Activated naive CD8-positive, alpha-beta T cell treated with anti-CD3 and anti-CD28 coated beads, Interleukin-2, amount 50 U/mL, for 16 hours (primary cell): ENCODE data around the gene PDE6D.

Experiments
- DNase-seq: peaks from one replicate; pipeline ENCODE4 v3.0.0-alpha.2; 2020; ENCODE audit warnings: low read depth, low spot score

The PDE6D gene

DNA sequence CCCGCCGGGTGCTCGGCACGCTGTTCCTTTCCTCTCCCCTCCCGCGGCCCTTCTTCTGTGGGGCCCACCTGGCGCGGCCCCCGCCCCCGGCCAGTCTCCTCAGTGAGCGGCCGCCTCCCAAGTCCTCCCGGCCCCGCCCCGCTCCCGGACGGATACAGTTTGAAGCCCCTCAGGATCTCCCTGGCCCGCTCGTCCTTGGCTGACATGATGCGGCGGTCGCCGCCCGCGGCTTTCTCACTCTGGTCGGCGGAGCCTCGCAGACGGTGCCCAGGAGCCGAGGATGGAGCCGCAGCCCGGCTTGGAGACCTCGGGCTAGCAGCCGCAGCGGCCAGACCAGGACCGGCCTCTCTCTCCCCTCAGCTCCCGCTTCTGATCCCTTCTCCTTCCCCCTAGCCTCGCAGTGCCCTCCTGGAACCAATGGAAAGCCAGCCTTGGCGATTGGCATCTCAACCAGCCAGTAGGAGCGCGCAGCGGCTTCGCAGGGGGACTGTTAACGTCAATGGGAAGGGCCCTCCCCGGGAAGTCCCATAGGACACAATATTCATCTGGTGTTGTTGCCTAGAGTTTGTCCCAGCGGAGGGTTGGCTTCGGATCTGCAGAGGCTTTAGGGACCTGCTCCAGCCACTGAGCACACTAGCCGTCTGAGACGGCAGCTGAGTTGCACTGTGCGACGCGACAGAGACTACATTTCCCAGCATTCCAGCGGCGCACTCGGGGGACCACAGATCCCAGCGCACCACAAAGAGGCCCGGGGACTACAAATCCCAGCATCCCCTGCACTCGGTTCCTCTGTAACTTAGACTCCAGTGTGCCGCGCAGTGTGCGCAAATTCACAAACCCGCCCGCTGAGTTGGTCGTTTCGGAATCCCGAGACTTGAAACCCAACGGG is at the start of gene PDE6D:
TSS of gene PDE6D (minus strand) at position 374 of the 889 bp plus-strand sequence. CDS start at position 206, 168 bp downstream.
- peak; percentile 87 for DNase-seq

- no peak for DNase-seq
Observed at GRCh38 chr2:231821908-231822307, 40.8 kb upstream of the PDE6D start.

GRCh38 chr2:231820786-231821303 is 39.8 kb upstream of the PDE6D start:
- no peak for DNase-seq

DNA sequence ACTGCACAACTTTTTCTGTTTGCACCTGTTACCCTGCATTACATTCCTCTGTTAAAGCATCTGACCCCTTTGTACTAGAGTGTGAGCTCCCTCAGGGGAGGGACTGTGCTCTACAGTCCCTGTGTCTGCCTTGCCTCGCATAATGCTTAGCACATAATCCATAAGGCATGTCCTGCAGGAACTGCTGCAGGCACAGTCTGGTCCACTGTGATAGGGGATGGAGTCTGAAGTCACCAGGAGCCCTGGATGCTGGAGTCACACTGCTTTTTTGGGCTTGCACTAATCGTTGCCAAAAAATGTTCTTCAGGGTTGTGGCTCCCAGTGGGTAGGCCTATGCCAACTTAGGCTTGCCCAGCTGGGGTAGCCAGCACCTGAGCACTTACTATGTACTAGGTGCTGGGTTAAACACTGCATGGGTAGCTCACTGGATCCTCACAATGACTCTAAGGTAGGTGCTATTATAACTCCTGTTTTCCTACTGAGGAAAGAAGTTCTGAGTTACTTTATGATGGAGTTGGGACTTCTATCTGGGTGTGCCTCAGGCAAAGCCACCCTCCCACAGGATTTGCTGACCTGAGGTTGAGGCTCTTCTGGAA is 38.5 kb upstream of the PDE6D start:
- DNase-seq: no peak

DNA sequence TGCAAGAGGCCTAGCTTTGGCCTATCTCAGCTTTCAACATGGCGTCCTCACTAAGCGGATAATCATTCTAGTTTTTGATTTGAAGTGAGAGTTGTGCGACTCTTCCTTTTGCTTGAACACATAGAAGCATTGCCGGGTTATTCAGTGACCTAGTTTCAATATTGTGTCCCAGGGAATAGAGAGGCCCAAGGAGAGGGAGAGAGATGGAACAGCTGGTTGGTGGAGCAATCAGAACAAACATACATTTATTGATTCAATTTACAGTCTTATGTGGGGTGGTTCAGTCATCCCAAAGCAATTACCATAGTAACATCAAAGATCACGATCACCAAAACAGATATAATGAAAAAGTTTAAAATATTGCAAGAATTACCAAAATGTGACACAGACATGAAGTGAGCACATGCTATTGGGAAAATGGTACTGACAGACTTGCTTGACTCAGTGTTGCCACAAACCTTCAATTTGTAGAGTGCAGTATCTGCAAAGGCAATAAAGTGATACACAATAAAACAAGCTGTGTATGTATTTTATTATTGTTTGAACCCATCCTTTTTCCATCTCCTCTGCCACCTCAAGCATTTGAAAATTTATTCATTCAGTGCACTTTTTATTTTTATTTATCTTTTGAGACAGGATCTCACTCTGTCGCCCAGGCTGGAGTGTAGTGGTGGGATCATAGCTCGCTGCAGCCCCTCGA is 35.4 kb upstream of the PDE6D start:
- no peak for DNase-seq

- DNase-seq: no peak
Observed at GRCh38 chr2:231810905-231811304, 29.8 kb upstream of the PDE6D start.

GRCh38 chr2:231807020-231807419 is 25.9 kb upstream of the PDE6D start:
- DNase-seq: no peak

- DNase-seq: no peak
Observed at GRCh38 chr2:231803501-231804138, 22.5 kb upstream of the PDE6D start.

DNA sequence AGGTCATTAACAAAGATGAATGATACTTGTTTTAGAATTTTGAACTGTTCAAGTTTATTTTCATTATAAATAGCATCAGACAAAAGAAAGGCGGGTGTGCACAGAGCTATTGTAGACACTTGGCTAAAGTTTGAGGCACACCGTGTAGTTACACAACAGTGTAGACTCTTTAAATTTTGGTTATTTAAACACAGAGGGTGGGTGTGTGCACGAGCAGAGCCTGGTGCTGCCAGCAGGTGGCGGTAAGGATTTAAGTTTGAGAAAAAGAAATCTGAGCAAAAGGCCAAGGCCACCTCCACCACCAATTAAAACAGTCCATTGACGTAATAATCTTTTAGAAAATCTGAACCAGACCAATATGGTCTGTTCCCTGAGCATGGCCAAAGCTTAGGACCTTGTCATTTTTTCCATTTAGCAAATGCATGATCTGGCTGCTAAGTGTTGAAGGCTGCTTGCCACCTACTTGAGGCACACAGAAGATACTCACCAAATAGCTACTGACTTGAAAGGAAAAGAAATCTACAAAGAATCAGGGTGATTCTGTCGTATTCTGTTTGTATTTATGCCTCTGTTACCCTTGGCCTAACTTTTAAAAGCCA is 19.5 kb upstream of the PDE6D start:
- no peak for DNase-seq

- DNase-seq: no peak
Observed at GRCh38 chr2:231795525-231796327, 14.6 kb upstream of the PDE6D start.

- DNase-seq: no peak
Observed at GRCh38 chr2:231794383-231794782, 13.3 kb upstream of the PDE6D start.

- DNase-seq: no peak
Observed at GRCh38 chr2:231791107-231791506, 10.0 kb upstream of the PDE6D start.

GRCh38 chr2:231786917-231787292 is 5.8 kb upstream of the PDE6D start:
- DNase-seq: no peak

GRCh38 chr2:231786177-231786916 is 5.3 kb upstream of the PDE6D start, which contains the start of gene COPS7B:
Gene COPS7B, plus strand, starts transcription at chr2:231786445. Its CDS starts 2,126 bp downstream, at chr2:231788571.
- DNase-seq: peak; percentile 68

GRCh38 chr2:231785822-231786176 is 4.7 kb upstream of the PDE6D start:
- DNase-seq: no peak

DNA sequence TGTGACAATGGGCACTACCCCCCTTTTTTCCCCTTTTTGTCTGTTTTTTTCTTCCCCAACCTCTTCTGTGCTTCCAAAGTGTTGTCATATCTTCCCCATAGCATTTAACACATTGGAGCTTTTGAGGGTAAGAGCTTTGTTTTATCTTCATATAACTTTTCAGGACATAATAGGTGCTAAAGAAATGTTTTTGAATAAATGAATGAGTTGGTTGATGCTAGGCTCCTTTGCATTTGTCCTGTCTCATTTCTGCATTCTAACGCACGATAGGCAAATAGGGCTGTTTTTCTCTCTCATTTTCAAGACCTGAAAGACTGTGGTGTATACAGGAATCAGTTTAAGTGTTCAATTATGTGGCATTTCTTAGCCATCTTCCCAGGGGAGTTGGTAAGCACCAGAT is 4.3 kb upstream of the PDE6D start:
- DNase-seq: no peak

- DNase-seq: no peak
Observed at GRCh38 chr2:231781798-231782726, 980 bp upstream of the PDE6D start.

DNA sequence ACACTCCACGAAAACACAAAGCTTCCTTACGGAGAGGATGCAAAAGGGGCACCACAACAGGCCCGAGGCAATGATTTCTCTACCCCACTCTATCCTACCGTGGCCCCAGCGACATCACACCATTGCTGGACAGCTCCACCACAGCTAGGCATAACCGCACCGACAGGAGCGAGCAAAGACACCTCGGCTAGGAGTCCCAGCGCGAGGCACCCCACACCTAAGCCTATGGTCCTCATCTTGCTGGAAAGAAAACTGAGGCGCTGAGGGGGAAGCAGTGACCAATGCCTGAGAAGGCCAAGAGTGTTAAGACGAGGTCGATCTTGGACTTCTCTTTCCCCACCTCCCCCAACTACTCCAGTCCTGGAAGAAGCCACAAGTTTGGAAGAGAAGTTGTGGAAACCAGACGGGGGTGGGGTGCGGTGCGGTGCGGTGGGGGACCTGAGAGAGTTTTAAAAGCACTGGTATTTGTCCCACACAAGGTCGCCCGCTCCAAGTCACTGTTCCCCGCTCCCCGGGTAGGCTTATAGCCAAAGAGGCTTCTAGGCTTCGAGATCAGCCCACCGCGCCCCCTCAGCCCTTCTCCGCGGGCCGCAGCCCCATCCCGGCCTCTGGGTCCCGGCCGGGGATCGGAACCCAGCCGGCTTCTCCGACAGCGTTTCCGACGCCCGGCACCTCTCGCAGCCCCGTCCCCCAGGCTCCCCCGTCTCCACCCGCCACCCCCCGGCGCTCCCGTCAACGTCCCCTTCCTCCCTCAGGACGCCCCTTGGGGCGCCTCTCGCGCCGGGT is 766 bp downstream of the PDE6D start:
- DNase-seq: no peak
